NCI-H226 (cell line): ENCODE results near the gene ATP6V1E1.
A peak's percentile ranks its signal among the peaks of the same experiment; 100 is the strongest.

Experiments used
- DNase-seq: peaks from one replicate; pipeline ENCODE4 v3.0.0-alpha.2; 2015

The ATP6V1E1 gene

DNA sequence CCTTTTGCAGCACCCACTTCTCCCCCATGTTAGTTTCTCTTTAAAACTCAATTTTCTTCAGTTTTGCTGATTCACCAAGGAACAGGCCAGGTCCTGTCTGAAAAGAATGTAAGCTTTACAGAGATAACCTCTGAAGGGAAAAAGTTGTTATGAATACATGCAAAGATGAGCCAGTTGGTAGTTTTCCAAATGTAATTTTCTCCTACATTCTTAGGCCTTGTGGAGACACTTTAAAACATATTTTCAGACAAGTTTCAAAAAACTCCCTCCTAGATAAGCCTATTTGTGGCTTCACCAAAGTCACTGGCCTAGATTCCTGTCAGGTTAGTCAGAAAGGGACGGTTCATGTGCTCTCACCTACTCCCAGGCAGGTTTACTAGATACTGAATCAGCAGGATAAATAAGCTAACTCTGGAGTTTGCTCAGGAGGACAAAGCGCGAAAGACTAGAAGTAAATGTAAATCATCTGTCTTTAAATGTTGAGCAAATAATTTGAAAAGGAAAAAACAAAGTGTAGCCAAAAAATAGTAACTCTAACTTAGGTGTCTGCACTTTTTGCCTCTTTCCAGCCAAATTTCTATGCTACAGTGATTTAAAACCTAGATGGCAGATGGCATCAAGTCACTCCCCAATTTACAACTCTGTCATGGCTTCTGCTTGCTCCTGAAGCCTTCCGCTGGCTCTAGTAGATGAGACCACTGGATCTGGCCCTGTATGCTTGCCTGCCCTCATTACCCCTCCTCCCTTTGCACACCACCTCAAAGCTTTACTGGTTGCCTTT is 4.9 kb upstream of the ATP6V1E1 start:
- DNase-seq, result peak; percentile 77

DNA sequence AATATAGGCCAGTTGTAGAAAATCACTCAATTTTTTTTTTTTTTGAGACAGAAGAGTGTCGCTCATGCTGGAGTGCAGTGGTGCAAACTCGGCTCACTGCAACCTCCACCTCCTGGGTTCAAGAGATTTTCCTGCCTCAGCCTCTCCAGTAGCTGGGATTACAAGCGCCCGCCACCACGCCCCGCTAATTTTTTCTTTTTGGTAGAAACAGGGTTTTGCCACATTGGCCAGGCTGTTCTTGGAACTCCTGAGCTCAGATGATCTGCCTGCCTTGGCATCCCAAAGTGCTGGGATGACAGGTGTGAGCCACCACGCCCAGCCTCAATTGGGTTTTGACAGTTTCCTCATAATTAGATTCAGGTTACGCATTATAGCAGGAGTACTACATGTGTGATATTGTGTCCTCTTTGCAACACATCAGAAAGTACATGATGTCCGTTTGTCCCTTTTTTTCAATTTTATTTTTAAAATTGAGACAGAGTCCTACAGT is 2.6 kb upstream of the ATP6V1E1 start:
- DNase-seq, result no peak

DNA sequence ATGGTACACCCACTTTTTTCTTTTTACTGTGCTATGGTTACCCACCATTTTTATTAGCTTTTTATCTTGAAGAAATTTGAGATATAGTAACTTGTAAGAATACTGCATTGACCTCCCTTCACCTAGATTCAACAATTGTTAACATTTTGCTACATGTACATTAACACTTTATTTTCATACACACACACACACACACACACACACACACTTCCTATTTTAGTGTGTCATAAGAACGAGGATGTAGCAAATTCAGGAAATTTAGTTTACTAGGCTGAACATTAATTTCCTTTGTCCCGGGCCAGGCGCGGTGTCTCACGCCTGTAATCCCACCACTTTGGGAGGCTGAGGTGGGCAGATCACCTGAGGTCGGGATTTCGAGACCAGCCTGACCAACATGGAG is 1.1 kb upstream of the ATP6V1E1 start:
- no peak for DNase-seq

DNA sequence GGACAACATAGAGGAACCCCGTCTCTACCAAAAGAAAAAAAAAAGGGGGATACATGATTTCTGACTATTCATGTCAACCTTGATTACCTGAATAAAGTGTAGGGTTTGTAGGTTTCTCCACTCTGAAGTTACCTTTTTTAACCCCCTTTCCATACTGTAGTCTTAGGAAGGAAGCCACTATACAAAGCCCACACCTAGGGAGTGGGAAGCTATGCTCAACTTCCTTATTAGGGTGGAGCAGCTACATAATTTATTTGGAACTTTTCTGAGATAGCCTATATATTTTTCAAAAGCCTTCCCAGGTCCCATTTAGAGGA is 582 bp upstream of the ATP6V1E1 start:
- DNase-seq, result no peak

GRCh38 chr22:17627961-17628405 is 566 bp downstream of the ATP6V1E1 start:
- no peak for DNase-seq

DNA sequence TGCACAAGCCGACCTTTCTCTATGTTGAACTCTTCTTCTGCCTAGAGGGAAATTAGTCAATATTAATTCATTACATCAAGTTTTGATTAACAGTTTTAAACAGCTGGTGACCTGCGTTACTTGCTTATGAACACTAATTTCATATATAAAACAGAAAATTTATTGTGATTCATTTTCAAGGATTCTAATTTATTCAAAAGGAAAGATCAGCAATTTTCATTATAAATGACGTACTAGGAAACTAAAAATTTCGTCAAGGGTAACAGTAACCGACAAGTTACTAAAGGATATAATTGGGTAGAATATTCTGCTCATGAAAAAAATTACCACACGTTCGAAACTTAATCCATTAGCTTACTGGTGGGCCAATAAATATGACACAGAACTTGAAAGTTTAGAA is 15.3 kb downstream of the ATP6V1E1 start:
- no peak for DNase-seq

- DNase-seq, result no peak
These were observed 16.5 kb downstream of the ATP6V1E1 start for GRCh38 chr22:17612057-17612456.

DNA sequence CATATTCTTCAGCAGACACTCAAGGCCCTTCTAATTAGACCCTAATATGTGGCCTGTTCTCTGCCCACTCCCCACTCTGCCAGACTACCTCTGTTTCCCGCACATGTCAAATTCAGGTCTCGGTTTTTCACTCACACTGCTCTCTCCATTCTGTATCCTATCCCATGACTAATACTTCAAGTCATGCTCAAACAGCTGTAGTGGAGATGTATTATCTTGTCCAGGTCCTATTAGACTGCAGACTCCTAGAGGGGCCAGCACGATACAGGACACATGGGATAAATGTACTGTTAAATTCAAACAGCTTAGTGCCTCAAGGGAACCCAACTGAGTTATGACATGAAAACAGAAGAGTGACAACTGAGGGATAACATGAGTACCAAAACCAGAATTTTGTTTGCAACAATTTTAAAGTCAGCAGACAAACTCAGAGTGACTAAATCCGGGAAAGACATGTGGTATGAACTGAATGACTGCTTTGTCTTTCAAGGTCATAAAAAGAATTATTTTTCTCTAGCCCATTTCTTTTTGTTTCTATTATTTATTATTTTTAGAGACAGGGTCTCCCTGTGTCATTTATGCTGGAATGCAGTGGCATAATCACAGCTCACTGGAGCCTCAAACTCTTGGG is 20.5 kb downstream of the ATP6V1E1 start:
- no peak for DNase-seq

DNA sequence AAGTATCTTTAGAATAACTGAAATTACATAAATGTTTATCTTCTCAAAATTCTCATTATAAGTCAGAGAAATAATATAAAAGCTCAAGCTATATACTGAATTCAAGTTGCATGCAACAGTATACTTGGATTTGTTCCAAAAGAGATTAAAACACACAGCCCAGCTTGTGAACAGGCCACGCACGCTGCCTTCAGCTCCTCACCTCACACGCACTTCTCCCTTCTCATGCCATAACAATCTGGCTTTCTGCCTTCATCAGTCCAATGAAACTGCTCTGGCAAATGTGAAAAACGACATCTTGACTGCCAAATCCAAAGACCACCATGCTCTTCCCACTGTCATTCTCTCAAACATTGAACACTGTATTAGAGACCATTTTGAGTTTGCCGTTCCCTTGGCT is 22.1 kb downstream of the ATP6V1E1 start:
- no peak for DNase-seq

- no peak for DNase-seq
These were observed 24.9 kb downstream of the ATP6V1E1 start for GRCh38 chr22:17603668-17604067.

DNA sequence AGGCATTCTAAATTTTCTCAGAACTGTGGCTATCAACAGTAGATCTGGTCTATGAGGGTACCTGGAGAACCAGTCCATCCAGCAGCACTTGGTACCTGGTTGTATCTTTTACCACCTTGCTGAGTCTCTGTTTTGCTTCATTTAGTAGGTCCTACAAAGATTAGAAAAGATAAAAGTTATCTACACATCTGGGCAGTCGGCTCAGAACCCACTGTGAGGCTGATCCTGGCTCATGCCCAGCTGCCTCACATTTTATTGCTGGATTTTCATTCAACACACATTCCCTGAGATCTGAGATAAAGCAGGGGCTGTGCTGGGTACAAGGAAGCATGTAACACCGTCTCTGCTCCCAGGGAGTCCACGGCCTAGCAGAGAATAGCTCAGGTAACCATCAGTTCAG is 27.5 kb downstream of the ATP6V1E1 start:
- no peak for DNase-seq

DNA sequence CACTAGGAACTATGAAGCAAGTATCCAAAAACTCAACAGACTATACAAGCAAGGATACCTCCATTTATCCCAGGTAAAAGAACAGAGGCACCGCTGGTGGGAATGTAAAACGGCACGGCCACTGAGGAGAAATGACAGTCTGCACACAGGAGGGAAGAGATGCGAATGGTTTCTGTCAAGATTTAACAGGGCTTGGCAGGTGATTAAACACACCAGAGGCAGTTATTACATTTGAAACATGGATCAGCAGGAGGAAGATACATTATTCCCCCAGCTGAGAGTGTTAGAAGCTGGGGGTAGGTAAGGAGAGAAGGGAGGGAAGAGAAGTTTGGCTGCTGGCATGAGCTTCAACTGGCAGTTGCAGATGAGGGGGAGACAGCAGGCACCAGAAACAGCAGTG is 30.2 kb downstream of the ATP6V1E1 start:
- DNase-seq, result no peak

- DNase-seq, result no peak
These were observed 31.3 kb downstream of the ATP6V1E1 start for GRCh38 chr22:17597217-17597616.

- DNase-seq, result no peak
These were observed 32.3 kb downstream of the ATP6V1E1 start for GRCh38 chr22:17596226-17596625.

DNA sequence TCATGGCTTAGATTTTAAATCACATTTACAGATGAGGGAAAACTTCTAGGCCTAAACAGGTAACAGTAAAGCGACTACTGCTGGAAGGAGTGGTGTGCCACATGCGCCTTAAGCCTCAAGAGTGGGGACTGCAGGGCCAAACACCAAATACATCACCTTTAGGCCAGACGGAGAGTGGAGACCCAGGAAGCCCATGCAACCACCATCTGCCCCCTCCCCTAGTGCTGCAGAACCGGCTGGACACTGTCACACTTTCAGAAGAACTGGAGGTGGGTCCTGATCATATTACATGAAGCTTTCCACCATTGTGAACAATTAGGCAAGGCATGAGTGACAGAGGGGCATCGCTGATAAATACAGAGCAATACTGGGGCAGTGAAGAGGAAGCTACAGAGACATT is 36.3 kb downstream of the ATP6V1E1 start:
- no peak for DNase-seq

GRCh38 chr22:17590586-17590985 is 38.0 kb downstream of the ATP6V1E1 start:
- no peak for DNase-seq

- no peak for DNase-seq
These were observed 38.7 kb downstream of the ATP6V1E1 start for GRCh38 chr22:17589810-17590375.

- no peak for DNase-seq
These were observed 39.9 kb downstream of the ATP6V1E1 start for GRCh38 chr22:17588606-17589005.

GRCh38 chr22:17587629-17588028 is 40.9 kb downstream of the ATP6V1E1 start:
- DNase-seq, result no peak

- DNase-seq, result no peak
These were observed 41.6 kb downstream of the ATP6V1E1 start for GRCh38 chr22:17586831-17587440.

- no peak for DNase-seq
These were observed 45.4 kb downstream of the ATP6V1E1 start for GRCh38 chr22:17583151-17583550.

- no peak for DNase-seq
These were observed 46.9 kb downstream of the ATP6V1E1 start for GRCh38 chr22:17581631-17582030.

- DNase-seq, result no peak
These were observed 47.5 kb downstream of the ATP6V1E1 start for GRCh38 chr22:17581056-17581455.
